PC-9 (cell line): Measurements from ENCODE around the gene MR1.

Experiments
- EZH2 ChIP-seq: fragments of 200-600 bp; sonication (generic); IDR thresholded peaks from 2 replicates; pipeline ENCODE4 v1.8.0; 2017; ENCODE audit warnings: antibody characterized with exemption, low read depth
- TF ChIP-seq, protein P1 (sequence below): fragments of 200-600 bp; sonication (generic); conservative IDR thresholded peaks from 2 replicates; pipeline ENCODE4 v1.6.1; 2017; ENCODE audit warnings: mixed run types, antibody characterized with exemption, mild to moderate bottlenecking, moderate library complexity

DNA sequence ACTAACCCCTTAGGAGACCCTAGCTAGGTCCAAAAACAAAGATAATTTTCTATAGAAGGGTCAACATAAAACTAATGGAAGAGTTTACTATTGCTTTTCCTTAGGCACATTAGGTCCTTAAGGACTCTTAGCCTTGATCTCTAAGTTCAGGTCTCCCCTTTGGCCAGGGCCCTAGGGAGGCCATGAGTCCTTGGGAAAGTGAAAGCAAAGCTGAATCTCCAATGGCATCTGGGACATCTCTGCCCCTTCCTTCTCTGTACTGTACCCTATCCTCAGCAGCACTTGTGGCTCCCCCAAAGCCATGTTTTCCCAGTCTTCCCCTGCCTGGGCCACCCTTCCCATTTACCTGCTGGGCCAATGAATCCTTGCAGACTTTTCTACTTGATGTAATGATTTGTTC lies 69.1 kb downstream of the MR1 start:
- TF ChIP-seq, protein P1, sequence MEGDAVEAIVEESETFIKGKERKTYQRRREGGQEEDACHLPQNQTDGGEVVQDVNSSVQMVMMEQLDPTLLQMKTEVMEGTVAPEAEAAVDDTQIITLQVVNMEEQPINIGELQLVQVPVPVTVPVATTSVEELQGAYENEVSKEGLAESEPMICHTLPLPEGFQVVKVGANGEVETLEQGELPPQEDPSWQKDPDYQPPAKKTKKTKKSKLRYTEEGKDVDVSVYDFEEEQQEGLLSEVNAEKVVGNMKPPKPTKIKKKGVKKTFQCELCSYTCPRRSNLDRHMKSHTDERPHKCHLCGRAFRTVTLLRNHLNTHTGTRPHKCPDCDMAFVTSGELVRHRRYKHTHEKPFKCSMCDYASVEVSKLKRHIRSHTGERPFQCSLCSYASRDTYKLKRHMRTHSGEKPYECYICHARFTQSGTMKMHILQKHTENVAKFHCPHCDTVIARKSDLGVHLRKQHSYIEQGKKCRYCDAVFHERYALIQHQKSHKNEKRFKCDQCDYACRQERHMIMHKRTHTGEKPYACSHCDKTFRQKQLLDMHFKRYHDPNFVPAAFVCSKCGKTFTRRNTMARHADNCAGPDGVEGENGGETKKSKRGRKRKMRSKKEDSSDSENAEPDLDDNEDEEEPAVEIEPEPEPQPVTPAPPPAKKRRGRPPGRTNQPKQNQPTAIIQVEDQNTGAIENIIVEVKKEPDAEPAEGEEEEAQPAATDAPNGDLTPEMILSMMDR: no peak
- TF ChIP-seq EZH2: no peak
